ENCODE data around the gene ACKR2. TPM values are rescaled to one million over a fixed set of nuclear protein-coding genes. Genes with fewer than 3 reads are reported as not detected.

ACKR2 gene
- total and polyA plus RNA-seq, 2 of the 13 experiments (the other 11 are each of a cell fraction or from before 2014, with no cell fraction given), result 1.1 to 1.9 TPM

DNA sequence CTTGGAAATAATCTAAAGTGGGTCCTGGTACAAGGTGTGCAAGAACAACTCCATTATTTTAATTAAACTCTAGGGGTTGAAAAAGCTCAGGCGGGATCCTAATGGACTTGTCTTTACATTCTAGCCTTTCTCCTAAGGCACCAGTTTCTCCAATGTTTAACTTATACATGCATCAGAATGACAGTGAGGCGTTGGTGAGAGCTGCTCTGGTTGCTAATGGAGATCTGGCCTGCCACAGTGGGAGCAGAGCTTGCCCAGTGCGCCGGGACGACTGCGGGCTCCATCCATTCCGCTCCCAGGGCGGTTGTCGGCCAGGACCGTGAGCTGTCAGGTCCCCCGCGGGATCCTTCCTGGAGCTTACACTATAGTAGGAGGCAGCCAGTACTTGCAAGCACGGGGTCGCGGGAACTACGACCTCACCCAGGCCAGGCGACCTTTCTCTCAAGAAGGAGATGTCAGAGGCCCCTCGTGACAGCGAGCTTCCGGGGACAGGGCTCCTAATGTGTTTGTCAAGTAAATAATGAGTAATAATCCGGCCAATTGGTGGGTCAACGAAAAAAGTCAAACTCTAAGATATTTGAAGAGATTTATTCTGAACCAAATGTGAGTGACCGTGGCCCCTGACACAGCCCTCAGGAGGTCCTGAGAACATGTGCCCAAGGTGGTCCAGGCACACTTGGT lies 4.0 kb upstream of the ACKR2 start (continued):
- TF ChIP-seq ZNF547 (CRISPR knock-in tag; IDR thresholded peaks at IDR 0.05) (no peak), NR2C2 (CRISPR knock-in tag; IDR thresholded peaks at IDR 0.05; ENCODE audit: borderline replicate concordance) (peak; percentile 37; the same call in 1 of the 2 replicates), HNF4G (IDR thresholded peaks at IDR 0.05; ENCODE audit: borderline replicate concordance, low read depth, low read length) (no peak), HNF4G (CRISPR knock-in tag; IDR thresholded peaks at IDR 0.05; ENCODE audit: borderline replicate concordance, low read depth) (no peak), HOXA5 (CRISPR knock-in tag; IDR thresholded peaks at IDR 0.05) (0 out of 2 replicates have a peak, but pooled peaks have one; percentile 48), FOXA3 (CRISPR knock-in tag; IDR thresholded peaks at IDR 0.05) (peak; percentile 86), FOXK2 (IDR thresholded peaks at IDR 0.05) (no peak), YY1 (IDR thresholded peaks at IDR 0.05; ENCODE audit: insufficient read depth, insufficient replicate concordance, low read depth, low read length) (peak; percentile 28), ZZZ3 (CRISPR knock-in tag; IDR thresholded peaks at IDR 0.05; ENCODE audit: borderline replicate concordance) (no peak), TEAD2 (CRISPR knock-in tag; IDR thresholded peaks at IDR 0.05) (no peak), SIN3A (IDR thresholded peaks at IDR 0.05; ENCODE audit: borderline replicate concordance, low read depth, low read length) (peak; percentile 81; the same call in 1 of the 2 replicates), ZSCAN30 (CRISPR knock-in tag; IDR thresholded peaks at IDR 0.05) (no peak), ZNF703 (CRISPR knock-in tag; IDR thresholded peaks at IDR 0.05; ENCODE audit: borderline replicate concordance) (no peak), THAP11 (CRISPR knock-in tag; IDR thresholded peaks at IDR 0.05) (no peak; the same call in 1 of the 2 replicates), KDM2A (CRISPR knock-in tag; IDR thresholded peaks at IDR 0.05; ENCODE audit: borderline replicate concordance, low read depth) (peak; percentile 37; the same call in 1 of the 2 replicates), CBX1 (IDR thresholded peaks at IDR 0.05; ENCODE audit: low read depth) (no peak), HNRNPL (IDR thresholded peaks at IDR 0.05; ENCODE audit: low read depth, low read length) (no peak), CREB1 (IDR thresholded peaks at IDR 0.05) (no peak), CREB1 (CRISPR knock-in tag; IDR thresholded peaks at IDR 0.05) (peak; percentile 48), ZNF782 (CRISPR knock-in tag; IDR thresholded peaks at IDR 0.05; ENCODE audit: borderline replicate concordance) (no peak), REL (CRISPR knock-in tag; conservative IDR thresholded peaks at IDR 0.05) (no peak)
- TF ChIP-seq, protein P1, sequence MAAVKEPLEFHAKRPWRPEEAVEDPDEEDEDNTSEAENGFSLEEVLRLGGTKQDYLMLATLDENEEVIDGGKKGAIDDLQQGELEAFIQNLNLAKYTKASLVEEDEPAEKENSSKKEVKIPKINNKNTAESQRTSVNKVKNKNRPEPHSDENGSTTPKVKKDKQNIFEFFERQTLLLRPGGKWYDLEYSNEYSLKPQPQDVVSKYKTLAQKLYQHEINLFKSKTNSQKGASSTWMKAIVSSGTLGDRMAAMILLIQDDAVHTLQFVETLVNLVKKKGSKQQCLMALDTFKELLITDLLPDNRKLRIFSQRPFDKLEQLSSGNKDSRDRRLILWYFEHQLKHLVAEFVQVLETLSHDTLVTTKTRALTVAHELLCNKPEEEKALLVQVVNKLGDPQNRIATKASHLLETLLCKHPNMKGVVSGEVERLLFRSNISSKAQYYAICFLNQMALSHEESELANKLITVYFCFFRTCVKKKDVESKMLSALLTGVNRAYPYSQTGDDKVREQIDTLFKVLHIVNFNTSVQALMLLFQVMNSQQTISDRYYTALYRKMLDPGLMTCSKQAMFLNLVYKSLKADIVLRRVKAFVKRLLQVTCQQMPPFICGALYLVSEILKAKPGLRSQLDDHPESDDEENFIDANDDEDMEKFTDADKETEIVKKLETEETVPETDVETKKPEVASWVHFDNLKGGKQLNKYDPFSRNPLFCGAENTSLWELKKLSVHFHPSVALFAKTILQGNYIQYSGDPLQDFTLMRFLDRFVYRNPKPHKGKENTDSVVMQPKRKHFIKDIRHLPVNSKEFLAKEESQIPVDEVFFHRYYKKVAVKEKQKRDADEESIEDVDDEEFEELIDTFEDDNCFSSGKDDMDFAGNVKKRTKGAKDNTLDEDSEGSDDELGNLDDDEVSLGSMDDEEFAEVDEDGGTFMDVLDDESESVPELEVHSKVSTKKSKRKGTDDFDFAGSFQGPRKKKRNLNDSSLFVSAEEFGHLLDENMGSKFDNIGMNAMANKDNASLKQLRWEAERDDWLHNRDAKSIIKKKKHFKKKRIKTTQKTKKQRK (IDR thresholded peaks at IDR 0.05; ENCODE audit: low read length), result no peak
- TF ChIP-seq, protein P2, sequence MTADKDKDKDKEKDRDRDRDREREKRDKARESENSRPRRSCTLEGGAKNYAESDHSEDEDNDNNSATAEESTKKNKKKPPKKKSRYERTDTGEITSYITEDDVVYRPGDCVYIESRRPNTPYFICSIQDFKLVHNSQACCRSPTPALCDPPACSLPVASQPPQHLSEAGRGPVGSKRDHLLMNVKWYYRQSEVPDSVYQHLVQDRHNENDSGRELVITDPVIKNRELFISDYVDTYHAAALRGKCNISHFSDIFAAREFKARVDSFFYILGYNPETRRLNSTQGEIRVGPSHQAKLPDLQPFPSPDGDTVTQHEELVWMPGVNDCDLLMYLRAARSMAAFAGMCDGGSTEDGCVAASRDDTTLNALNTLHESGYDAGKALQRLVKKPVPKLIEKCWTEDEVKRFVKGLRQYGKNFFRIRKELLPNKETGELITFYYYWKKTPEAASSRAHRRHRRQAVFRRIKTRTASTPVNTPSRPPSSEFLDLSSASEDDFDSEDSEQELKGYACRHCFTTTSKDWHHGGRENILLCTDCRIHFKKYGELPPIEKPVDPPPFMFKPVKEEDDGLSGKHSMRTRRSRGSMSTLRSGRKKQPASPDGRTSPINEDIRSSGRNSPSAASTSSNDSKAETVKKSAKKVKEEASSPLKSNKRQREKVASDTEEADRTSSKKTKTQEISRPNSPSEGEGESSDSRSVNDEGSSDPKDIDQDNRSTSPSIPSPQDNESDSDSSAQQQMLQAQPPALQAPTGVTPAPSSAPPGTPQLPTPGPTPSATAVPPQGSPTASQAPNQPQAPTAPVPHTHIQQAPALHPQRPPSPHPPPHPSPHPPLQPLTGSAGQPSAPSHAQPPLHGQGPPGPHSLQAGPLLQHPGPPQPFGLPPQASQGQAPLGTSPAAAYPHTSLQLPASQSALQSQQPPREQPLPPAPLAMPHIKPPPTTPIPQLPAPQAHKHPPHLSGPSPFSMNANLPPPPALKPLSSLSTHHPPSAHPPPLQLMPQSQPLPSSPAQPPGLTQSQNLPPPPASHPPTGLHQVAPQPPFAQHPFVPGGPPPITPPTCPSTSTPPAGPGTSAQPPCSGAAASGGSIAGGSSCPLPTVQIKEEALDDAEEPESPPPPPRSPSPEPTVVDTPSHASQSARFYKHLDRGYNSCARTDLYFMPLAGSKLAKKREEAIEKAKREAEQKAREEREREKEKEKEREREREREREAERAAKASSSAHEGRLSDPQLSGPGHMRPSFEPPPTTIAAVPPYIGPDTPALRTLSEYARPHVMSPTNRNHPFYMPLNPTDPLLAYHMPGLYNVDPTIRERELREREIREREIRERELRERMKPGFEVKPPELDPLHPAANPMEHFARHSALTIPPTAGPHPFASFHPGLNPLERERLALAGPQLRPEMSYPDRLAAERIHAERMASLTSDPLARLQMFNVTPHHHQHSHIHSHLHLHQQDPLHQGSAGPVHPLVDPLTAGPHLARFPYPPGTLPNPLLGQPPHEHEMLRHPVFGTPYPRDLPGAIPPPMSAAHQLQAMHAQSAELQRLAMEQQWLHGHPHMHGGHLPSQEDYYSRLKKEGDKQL (CRISPR knock-in tag; IDR thresholded peaks at IDR 0.05; ENCODE audit: low read depth), result peak; percentile 61; the same call in 1 of the 2 replicates
